Measurements from ENCODE around the gene IQUB.
"Not testable (repeated sequence)": the region's sequence is repeated elsewhere in the genome, so short reads cannot be mapped to it uniquely, and the experiment has no call there.

IQUB gene

DNA sequence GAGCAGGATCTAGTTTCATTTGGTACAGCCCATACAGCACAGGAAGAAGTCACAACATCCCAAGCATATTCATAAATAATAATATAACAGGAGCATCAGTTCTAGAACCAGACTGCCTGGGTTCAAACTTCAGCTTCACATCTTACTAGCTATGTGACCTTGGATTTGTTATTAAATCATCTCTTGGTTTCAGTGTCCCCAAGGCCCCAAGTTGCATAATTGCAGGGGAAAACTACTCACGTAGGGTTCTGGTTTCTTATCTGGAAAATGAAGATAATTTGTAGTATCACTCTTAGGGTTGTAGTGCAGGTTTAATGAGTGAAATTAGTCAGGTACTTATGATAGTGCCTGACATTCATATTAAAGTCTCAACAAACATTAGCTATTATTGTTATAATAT lies 5.5 kb upstream of the IQUB start:
- no peak for DNase-seq (ENCODE audit: low read depth, low spot score)

DNA sequence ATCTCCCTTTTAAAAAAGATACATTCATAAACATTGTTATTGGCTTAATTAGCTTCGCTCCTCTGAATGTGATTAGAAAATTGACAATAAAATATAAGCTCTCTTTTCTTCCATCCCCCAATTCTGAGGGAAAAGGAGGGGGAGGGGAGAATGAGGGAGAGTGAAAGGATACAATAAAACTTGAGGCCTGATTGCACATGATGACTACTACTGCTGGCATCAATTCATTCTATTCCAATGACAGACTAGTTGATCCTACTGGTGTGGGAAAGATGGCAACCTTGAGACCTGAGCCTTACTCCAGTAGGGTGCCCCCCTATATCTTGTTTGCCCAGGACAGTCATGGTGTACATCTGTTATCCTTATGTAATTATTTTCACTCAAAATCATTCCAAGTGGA lies 4.5 kb upstream of the IQUB start:
- no peak for DNase-seq (ENCODE audit: low read depth, low spot score)

DNA sequence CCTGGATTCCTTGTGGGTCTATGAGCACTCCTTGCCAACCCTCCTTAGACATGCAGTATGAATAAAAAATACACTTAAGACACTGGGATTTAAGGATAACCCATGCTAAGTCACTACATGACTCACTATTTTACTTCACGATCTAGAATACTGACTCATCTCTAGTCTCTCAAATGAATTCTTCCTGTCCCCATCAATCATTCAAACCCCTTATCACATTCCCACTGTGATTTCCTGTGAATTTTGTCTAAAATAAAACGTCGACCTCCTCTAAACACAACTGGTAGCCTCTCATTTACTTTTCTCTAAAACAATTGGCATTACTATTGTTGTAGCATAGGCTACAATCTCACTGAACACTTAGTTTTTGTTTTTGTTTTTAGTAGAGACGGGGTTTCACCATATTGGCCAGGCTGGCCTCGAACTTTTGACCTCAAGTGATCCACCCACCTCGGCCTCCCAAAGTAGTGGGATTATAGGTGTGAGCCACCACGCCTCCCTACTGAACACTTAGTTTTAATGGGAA lies 3.9 kb upstream of the IQUB start:
- no peak for DNase-seq (ENCODE audit: low read depth, low spot score)

DNA sequence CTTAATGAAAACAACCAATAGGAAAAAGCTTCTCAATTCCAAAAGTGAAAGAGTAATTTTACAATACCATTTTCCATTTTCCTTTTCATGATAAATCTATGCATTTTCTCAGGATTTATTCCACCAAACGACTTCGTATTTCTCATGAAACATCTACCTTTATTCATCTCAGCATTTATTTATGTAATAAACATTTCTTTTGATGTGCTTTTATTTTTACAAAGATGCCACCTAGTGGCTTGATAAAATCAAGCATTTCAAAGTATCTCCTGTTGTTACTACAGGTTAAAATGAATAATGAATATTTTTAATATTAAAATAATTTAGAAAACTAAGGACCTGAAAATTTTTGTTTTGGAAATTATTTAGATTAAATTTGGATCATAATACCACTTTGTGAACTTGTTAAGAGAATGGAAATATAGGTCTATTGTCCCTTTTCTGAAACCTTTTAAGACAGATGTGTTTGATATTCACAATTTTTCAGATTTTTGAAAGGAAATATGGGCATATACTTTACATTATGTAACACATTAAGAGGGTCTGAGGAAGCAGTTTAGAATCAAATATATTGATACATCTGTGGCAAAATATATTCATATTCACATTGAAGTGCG lies 2.7 kb upstream of the IQUB start:
- DNase-seq (ENCODE audit: low read depth, low spot score), result no peak

DNA sequence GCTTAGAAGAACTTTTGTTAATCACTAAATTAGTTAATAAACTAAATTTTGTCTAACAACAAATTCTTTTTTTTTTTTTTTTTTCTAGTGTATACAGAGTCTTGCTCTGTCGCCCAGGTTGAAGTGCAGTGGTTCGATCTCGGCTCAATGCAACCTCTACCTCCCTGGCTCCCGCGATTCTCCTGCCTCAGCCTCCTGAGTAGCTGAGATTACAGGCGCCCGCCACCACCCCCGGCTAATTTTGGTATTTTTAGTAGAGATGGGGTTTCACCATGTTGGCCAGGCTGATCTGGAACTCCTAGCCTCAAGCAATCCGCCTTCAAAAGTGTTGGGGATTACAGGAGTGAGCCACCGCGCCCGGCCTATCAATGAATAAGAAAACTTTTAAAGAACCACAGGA lies 1.1 kb upstream of the IQUB start:
- DNase-seq (ENCODE audit: low read depth, low spot score), result no peak

DNA sequence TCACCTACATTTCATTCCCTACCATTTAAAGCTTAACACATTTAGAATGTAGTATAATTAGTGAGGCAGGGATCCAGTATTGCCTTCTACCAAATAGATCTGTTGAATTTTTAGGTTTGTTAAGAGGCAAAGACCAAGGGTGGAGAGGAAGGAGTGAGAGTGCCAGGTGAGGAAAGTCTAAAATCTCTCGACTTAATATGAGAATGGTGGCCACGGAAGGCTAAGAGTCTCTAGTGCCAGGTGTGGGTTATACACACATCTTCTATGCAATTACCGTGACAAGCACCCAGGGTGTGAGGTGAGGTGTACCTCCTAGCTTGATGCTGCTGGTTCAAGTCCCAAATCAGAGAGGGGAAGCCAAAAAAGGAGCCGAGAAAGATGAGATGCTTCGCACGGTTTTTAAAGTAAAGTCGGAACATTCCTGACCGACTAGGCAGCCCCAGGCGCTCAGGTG lies 439 bp downstream of the IQUB start:
- no peak for DNase-seq (ENCODE audit: low read depth, low spot score)

DNA sequence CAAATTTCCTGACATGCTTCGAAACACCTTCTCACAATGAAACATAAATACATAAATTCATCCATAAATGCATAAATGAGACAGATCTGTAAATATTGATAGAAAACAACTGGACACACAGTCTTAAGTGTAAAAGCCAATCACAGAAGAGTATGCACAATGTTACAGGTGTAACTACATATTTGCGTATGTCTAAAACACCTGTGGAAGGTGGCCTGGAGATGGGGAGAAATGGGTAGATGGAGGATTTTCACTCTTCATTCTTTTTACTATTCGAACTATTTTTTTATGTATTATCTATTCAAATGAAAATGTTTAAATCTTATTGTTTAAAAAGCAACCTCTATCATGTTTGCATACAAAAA lies 860 bp downstream of the IQUB start:
- DNase-seq (ENCODE audit: low read depth, low spot score), result no peak

DNA sequence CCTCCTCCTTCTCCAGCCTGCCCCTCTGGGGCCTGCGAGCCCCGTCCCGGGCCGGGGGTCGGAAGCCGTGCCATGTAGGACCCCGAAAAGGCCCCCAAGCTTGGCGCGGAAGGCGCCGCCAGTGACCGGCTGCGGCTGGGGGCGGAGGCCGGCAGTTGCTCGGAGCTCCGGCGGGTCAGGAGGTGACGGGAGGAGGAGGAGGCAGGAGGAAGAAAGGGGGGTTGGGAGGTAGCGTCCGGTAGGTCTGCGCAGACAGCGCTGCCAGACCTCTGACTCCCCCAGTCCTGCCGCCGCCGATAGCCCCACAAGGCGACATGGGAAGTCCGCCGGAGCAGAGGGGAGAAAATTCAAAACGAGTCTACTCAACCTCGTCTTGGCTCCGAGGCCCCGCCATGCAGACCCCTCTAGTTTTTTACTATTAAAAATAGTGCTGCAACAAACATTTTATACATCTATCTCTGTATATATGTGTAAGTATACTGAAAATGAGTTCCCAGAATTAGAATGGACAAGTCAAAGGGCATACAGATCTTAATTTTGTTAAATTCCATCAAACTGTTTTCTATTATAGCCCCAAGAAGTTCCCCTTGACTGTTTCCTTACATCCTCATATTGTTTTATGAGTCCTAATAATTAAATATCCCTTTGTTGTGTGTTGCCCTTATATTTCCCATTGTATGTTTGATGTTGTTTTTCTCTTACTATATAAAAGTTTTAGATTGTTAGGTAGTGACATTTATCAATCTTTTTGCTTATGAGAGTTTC lies 1.4 kb downstream of the IQUB start:
- not testable (repeated sequence) for DNase-seq (ENCODE audit: low read depth, low spot score)

DNA sequence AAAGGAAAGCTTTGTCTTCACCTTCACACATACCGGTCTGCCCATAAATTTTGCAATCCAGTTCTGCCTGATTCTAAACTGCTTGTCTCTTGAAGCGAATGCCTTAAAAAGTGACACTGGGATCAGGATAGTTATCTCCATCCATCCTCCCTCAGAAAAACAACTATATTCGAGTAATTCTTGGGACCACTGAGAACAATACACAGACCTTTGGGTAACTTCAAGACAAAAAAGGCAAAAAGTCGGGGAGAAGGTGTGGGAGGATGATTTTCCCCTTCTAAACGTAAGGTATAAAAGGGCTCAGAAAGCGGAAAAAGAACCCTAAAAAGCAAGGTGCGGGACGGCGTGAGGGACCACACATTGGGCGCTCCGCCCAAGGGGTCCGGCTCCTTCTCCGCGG lies 2.1 kb downstream of the IQUB start:
- not testable (repeated sequence) for DNase-seq (ENCODE audit: low read depth, low spot score)

DNA sequence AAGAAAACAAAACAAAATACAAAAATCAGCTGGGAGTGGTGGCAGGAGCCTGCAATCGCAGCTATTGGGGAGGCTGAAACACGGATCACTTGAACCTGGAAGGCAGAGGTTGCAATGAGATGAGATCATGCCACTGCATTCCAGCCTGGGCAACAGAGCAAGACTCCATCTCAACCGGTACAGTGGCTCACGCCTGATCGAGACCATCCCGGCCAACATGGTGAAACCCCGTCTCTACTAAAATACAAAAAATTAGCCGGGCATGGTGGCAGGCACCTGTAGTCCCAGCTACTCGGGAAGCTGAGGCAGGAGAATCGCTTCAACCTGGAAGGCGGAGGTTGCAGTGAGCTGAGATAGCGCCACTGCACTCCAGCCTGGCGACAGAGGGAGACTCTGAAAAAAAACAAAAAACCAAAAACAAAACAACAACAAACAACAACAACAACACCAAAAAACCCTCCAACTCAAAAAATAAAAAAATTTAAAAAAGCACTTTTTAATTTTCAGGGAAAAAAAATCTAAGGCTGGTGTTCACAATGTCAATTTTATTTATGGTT lies 4.3 kb downstream of the IQUB start:
- not testable (repeated sequence) for DNase-seq (ENCODE audit: low read depth, low spot score)

DNA sequence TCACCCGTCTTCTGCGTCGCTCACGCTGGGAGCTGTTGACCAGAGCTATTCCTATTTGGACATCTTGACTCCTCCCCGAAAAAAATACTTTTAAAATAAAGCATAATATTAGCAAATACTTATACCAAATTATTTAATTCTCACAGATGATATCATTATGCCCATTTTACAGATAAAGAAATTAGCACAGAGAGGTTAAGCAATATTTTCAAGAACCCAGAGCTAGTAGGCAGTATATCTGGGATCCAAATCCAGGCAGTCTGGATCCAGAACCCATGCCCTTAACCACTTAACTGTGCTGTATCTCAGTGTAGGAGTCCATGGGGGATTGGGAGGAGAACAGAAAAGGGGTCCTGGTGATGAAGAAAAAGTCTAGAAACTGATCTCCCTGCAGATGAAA lies 6.1 kb downstream of the IQUB start:
- no peak for DNase-seq (ENCODE audit: low read depth, low spot score)

DNA sequence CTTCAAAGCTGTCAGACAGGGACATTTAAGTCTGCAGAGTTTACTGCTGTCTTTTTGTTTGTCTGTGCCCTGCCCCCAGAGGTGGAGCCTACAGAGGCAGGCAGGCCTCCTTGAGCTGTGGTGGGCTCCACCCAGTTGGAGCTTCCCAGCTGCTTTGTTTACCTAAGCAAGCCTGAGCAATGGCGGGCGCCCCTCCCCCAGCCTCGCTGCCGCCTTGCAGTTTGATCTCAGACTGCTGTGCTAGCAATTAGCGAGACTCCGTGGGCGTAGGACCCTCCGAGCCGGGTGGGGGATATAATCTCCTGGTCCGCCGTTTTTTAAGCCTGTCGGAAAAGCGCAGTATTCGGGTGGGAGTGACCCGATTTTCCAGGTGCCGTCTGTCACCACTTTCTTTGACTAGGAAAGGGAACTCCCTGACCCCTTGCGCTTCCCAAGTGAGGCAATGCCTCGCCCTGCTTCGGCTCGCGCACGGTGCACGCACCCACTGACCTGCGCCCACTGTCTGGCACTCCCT lies 6.6 kb downstream of the IQUB start:
- not testable (repeated sequence) for DNase-seq (ENCODE audit: low read depth, low spot score)

DNA sequence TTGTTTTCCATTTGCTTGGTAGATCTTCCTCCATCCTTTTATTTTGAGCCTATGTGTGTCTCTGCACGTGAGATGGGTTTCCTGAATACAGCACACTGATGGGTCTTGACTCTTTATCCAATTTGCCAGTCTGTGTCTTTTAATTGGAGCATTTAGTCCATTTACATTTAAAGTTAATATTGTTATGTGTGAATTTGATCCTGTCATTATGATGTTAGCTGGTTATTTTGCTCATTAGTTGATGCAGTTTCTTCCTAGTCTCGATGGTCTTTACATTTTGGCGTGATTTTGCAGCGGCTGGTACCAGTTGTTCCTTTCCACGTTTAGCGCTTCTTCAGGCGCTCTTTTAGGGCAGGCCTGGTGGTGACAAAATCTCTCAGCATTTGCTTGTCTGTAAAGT lies 7.9 kb downstream of the IQUB start:
- DNase-seq (ENCODE audit: low read depth, low spot score), result not testable (repeated sequence)

DNA sequence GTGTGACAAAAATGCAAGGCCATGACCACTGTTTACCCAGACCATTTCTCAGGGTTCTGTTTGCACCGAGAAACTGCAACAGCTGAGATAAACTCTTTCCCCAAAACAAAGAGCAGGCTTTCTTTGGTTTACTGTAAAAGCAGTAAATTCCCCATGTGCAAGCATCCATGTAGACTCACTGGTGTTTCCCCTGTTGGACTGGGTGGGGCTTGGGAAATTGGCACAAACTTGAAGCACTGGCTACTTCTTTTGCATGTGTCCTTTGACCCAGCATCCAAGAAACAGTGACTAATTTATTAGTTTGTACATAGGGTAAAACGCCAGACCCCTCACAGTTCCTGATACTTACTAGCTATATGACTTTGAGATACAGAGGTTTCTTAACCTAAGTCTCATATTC lies 12.3 kb downstream of the IQUB start:
- no peak for DNase-seq (ENCODE audit: low read depth, low spot score)

DNA sequence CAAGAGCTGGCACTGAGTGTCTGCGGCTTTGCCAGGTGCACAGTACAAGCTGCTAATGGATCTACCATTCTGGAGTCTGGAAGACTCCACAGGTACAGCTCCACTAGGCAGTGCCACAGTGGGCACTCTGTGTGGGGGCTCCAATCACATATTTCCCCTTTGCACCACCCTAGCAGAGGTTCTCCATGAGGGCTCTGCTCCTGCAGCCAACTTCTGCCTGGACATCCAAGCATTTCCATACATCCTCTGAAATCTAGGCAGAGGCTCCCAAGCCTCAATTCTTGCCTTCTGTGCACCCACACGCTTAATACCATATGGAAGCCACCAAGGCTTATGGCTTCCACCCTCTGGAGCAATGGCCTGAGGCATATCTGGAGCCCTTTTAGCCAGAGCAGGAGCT lies 29.2 kb downstream of the IQUB start:
- no peak for DNase-seq (ENCODE audit: low read depth, low spot score)

DNA sequence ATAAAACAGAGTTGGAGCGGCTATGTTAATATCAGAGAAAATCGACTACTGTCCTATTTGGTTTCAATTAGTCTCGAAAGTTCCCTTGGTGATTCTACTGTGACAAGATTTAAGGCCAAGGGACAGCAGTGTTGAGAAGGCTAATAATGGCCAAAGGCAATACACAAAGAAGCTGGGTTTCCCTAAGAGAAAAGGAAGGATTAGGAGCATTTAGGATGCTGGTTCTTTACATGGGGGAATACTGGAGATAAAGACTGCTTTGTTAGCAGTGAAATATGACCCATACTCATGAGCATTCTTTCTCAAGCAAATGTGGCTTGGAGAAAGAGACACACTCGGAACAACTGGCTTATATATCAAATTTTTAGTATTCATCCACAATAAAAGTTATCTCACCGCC lies 32.2 kb downstream of the IQUB start:
- no peak for DNase-seq (ENCODE audit: low read depth, low spot score)

DNA sequence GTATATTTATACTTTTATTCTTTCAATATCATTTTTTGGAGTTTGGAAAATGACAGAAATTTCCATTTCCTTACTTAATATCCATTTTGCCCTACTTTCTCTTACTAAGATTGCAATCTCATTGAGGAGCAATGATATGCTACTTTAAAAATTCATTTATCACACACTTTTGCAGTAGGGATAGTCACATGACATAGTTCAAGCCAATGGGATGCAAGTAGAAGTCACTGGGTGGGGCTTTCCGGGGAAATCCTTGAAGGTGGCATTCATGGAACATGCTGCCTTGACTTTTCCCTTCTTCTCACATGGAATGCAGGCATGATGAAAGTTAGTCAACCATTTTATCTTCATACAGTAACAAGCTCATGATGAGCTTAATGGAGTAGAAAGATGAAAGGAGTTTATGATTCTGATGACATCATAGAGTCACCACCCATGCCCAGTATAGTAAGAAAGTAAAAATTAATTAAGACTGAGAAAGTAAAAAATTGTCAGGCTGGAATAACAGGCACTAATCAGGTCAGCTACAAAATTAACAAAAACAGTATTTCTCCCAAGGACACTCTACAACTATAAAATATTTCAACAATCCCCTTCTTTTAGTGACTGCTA lies 33.4 kb downstream of the IQUB start:
- DNase-seq (ENCODE audit: low read depth, low spot score), result no peak

DNA sequence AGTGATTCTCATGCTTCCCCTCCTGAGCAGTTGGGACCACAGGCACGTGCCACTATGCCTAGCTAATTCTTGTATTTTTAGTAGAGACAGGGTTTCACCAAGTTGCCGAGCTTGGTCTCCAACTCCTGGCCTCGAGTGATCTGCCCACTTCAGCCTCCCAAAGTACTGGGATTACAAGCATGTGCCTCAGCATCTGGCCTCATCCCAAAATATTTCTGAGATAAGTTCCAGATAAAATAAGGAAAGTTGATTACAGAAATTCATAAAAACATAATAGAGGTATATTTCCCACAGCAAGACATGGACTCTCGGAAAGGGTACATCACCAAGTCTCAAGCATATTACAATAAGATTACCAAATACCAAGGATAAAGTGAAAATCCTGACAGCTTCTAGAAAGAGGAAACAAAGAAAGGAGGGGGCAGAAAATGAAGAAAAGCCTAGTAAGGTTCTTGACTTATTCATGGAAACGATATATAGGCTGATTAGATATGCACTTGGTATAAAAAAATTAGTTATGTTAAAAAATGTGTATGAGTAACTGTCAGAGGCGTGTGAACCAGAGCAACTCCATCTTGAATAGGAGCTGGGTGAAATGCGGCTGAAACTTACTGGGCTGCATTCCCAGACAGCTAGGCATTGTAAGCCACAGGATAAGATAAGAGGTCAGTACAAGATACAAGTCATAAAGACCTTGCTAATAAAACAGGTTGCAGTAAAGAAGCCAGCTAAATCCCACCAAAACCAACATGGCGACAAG lies 35.0 kb downstream of the IQUB start:
- no peak for DNase-seq (ENCODE audit: low read depth, low spot score)

DNA sequence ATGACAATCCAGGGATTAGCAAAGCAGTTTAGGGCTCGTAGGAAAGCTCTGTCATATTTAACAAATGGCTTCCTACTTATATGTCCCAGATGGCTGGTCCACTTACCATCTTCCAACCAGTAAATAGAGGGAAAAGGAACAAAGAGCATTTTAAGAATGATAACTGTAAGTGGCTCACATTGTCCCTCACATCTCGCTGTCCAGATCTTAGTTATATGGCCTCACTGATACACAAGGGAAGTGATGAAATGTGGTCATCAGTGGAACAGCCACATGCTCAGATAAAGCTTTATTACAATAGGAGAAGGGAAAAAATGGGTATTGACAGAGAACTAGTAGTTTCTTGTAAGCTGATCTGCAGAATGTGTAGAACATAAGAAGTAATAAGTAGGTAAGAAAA lies 35.8 kb downstream of the IQUB start:
- no peak for DNase-seq (ENCODE audit: low read depth, low spot score)

DNA sequence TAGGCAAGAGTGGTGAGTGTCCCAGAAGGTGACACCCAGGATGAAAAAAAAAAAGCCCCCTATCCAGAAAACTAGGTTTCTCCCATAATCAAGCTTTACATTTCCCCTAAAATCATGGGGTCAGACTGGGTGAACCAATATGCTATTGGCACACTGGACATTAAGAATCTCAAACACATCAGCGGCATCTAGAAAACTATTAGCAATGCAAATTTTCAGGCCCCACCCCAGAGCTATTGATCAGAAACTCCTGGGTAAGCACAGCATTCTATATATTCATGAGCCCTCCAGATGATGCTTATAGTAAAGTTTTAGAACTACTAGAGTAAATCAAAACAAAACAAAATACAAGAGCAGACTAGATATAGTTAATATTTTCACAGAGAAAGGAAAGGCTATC lies 36.4 kb downstream of the IQUB start:
- DNase-seq (ENCODE audit: low read depth, low spot score), result no peak

DNA sequence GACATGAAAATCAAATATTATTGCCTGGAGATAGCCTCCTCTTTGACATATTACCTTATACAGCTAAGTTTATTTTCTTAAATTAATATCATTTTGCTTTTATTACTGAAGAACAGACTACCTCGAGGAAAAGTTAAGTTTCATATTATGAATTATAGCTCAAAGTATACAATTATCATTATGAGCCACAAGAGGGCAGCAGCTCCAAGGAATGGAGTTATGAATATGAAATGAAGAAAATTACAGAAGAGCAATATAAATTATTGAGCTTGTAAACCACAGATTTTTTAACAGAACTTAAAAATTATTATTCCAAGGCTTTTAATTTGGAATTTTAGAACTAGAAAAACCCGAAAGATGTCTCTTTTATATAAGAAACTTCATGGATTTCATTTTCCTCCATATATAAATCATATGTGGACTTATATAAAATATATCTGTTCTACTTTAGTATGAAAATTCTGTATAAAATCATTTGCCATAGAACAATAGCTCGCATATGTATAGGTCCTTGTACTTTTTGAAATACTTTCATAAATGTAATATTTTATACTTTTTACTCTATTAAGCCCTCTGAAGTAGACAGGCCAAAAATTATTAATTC lies 40.1 kb downstream of the IQUB start:
- no peak for DNase-seq (ENCODE audit: low read depth, low spot score)

All from activated naive CD8-positive, alpha-beta T cell treated with anti-CD3 and anti-CD28 coated beads, Interleukin-2, amount 50 U/mL, for 16 hours (primary cell).